DOHH2 (cell line): ENCODE results near the gene GREM1.

Experiments
- H3F3A ChIP-seq: fragments of 200-600 bp; sonication (generic), shearing (Covaris generic); 2 replicates; pipeline ENCODE4 v1.6.0; 2016; ENCODE audit warnings: antibody characterized with exemption, mild to moderate bottlenecking; ENCODE audit not compliant: control insufficient read depth, insufficient read depth
- H3K27ac ChIP-seq: fragments of 200-600 bp; sonication (generic); 2 replicates; pipeline ENCODE4 v1.5.1; 2014; ENCODE audit warnings: low read depth, mild to moderate bottlenecking, low read length, moderate library complexity
- H3K27me3 ChIP-seq: fragments of 200-600 bp; sonication (generic); 2 replicates; pipeline ENCODE4 v1.6.1; 2014; ENCODE audit warnings: mild to moderate bottlenecking, low read length, mixed read lengths; ENCODE audit not compliant: control insufficient read depth
- H3K36me3 ChIP-seq: fragments of 200-600 bp; sonication (generic); 2 replicates; pipeline ENCODE4 v1.6.1; 2014; ENCODE audit warnings: mild to moderate bottlenecking, low read length, moderate library complexity, mixed read lengths; ENCODE audit not compliant: control insufficient read depth
- H3K4me1 ChIP-seq: fragments of 200-600 bp; sonication (generic); 2 replicates; pipeline ENCODE4 v1.6.1; 2014; ENCODE audit warnings: mild to moderate bottlenecking, low read length, mixed read lengths; ENCODE audit not compliant: control insufficient read depth
- H3K4me2 ChIP-seq: fragments of 200-600 bp; sonication (generic); 2 replicates; pipeline ENCODE4 v1.6.0; 2014; ENCODE audit warnings: mild to moderate bottlenecking, low read length, moderate library complexity
- H3K4me3 ChIP-seq: fragments of 200-600 bp; sonication (generic); 2 replicates; pipeline ENCODE4 v1.5.1; 2014; ENCODE audit warnings: mild to moderate bottlenecking, low read length, mixed read lengths
- H3K79me2 ChIP-seq: fragments of 200-600 bp; sonication (generic); 2 replicates; pipeline ENCODE4 v1.6.1; 2014; ENCODE audit warnings: mild to moderate bottlenecking, low read length, mixed read lengths; ENCODE audit not compliant: control insufficient read depth
- H3K9me2 ChIP-seq: fragments of 200-600 bp; sonication (generic); replicated peaks from 2 replicates; pipeline ENCODE4 v1.6.1; 2014; ENCODE audit warnings: mild to moderate bottlenecking, low read length, mixed read lengths; ENCODE audit not compliant: control insufficient read depth
- H3K9me3 ChIP-seq: fragments of 200-600 bp; sonication (generic); 2 replicates; pipeline ENCODE4 v1.6.1; 2014; ENCODE audit warnings: antibody characterized with exemption, low read length, mixed read lengths; ENCODE audit not compliant: control insufficient read depth, insufficient read depth
- H4K20me1 ChIP-seq: fragments of 200-600 bp; sonication (generic); 2 replicates; pipeline ENCODE4 v1.6.0; 2014; ENCODE audit warnings: low read depth, mild to moderate bottlenecking, antibody characterized with exemption, low read length, moderate library complexity; ENCODE audit not compliant: control insufficient read depth, insufficient read depth
- EZH2phosphoT487 ChIP-seq: fragments of 200-600 bp; sonication (generic); IDR thresholded peaks from 2 replicates; pipeline ENCODE4 v1.6.1; 2017; ENCODE audit warnings: borderline replicate concordance, mild to moderate bottlenecking, antibody characterized with exemption, low read length, moderate library complexity, mixed read lengths
- TF ChIP-seq, protein P1 (sequence below): fragments of 200-600 bp; sonication (generic); IDR thresholded peaks from one replicate; pipeline ENCODE4 v1.5.1; 2014; ENCODE audit warnings: antibody characterized with exemption, mild to moderate bottlenecking, low read depth, low read length; ENCODE audit not compliant: poor library complexity, severe bottlenecking

Gene GREM1

DNA sequence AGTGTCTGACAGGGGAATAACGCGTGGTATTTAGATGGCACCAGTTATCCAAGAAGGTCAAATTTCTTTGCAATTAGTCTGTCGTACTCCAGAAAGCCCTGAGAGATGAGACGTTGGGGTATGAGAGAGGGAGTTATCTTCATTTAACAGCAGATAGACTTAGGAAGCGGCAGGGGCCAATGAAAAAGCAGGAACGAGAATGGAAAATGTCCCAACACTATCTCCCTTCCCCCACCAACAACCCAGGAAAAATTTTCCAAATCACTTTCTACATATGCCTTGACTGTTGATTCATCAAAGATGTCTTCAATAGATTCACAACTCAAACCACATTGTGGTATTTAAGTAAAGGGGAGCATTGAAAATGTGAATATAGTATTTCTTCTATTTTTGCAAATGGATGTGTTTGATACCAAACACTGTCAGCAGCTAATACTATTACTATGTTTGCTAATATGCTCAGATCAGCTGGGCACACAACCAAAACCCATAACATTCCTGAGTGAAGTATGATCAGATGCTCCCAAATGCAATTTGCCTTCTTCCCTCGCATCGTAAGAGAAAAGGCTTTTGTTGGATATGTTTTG lies 13.3 kb upstream of the GREM1 start:
- no peak overlapping the region for H3K4me2 ChIP-seq
- H3K9me3 ChIP-seq: no peaks in the 10 kb centered on the region
- H3K4me1 ChIP-seq: no peaks in the 10 kb centered on the region
- H3K36me3 ChIP-seq: no peaks in the 10 kb centered on the region
- peaks cover 6% of the 10 kb centered on the region; the same call in 1 of the 2 replicates for H3K27me3 ChIP-seq
- H3K79me2 ChIP-seq: no peaks in the 10 kb centered on the region
- H3K27ac ChIP-seq: no peak overlapping the region
- no peak overlapping the region for H3K4me3 ChIP-seq
- no peaks in the 10 kb centered on the region for H4K20me1 ChIP-seq
- H3F3A ChIP-seq: no peaks in the 10 kb centered on the region
- no peak for TF ChIP-seq EZH2phosphoT487
- TF ChIP-seq, protein P1, sequence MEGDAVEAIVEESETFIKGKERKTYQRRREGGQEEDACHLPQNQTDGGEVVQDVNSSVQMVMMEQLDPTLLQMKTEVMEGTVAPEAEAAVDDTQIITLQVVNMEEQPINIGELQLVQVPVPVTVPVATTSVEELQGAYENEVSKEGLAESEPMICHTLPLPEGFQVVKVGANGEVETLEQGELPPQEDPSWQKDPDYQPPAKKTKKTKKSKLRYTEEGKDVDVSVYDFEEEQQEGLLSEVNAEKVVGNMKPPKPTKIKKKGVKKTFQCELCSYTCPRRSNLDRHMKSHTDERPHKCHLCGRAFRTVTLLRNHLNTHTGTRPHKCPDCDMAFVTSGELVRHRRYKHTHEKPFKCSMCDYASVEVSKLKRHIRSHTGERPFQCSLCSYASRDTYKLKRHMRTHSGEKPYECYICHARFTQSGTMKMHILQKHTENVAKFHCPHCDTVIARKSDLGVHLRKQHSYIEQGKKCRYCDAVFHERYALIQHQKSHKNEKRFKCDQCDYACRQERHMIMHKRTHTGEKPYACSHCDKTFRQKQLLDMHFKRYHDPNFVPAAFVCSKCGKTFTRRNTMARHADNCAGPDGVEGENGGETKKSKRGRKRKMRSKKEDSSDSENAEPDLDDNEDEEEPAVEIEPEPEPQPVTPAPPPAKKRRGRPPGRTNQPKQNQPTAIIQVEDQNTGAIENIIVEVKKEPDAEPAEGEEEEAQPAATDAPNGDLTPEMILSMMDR: no peak
- no peaks in the 10 kb centered on the region for H3K9me2 ChIP-seq

DNA sequence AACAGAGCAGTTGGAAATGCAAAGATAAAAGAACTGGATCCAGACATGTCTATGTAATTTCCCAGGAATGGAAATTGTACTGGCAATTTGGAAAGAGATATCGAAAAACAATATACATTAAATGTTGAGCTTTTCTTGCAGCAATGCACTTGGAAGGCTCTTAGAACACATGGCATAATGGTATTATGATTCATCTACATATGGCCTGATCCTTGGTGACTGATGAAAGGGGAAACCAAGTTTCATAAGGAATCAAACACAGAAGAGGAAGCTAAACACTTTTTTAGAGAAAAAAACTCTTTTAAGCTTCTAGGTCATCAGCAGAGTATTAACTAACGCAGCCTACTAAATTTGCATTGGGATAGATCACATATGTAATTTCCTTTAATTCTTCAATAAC lies 12.4 kb upstream of the GREM1 start:
- no peaks in the 10 kb centered on the region for H3F3A ChIP-seq
- H3K27ac ChIP-seq: no peak overlapping the region

DNA sequence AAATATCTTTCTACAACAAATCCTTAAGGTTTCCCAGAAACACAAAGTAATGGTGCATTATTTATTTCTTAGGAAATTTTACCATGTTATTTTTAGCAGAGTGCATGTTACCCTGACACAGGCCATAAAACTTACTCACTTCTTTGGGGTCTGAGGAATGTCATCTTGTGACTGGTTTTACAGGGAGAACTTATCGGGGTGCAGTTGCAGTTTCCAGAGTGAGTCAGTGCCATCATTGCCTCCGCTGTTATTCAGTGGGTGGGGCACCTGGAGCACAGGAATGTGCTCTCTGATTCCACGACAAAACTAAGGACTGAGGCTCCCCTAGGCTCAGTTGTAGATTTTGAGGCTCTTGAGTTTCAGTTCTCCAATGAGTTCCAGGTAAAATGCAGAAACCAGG lies 11.1 kb upstream of the GREM1 start:
- Histone ChIP-seq H3K9me2 (no peaks in the 10 kb centered on the region), H3K4me3 (no peak overlapping the region), H3K27me3 (peaks cover 6% of the 10 kb centered on the region; the same call in 1 of the 2 replicates), H3K27ac (no peak overlapping the region), H3K4me1 (no peaks in the 10 kb centered on the region), H3K4me2 (no peak overlapping the region), H3K36me3 (no peaks in the 10 kb centered on the region), H3F3A (no peaks in the 10 kb centered on the region), H3K9me3 (no peaks in the 10 kb centered on the region), H3K79me2 (no peaks in the 10 kb centered on the region), H4K20me1 (no peaks in the 10 kb centered on the region)
- TF ChIP-seq, protein P1: no peak
- TF ChIP-seq EZH2phosphoT487: no peak

More for the DNA sequence above, 12.4 kb upstream of the GREM1 start:
- H3K79me2 ChIP-seq: no peaks in the 10 kb centered on the region
- no peaks in the 10 kb centered on the region for H3K36me3 ChIP-seq
- no peak overlapping the region for H3K4me3 ChIP-seq
- no peaks in the 10 kb centered on the region for H3K9me3 ChIP-seq
- no peak overlapping the region for H3K4me2 ChIP-seq
- peaks cover 6% of the 10 kb centered on the region; the same call in 1 of the 2 replicates for H3K27me3 ChIP-seq
- TF ChIP-seq EZH2phosphoT487: no peak
- TF ChIP-seq, protein P1: no peak
- no peaks in the 10 kb centered on the region for H4K20me1 ChIP-seq
- no peaks in the 10 kb centered on the region for H3K9me2 ChIP-seq
- H3K4me1 ChIP-seq: no peaks in the 10 kb centered on the region
